GM19468 (cell line): ENCODE results near the gene CHCHD6.

Source experiments
- ATAC-seq: cut with Tn5 transposase; IDR thresholded peaks from one replicate; pipeline ENCODE4 v1.9.1; 2021; ENCODE audit warnings: mild to moderate bottlenecking, moderate library complexity, moderate number of reproducible peaks; ENCODE audit not compliant: unreplicated experiment; ENCODE audit errors: extremely low read depth

CHCHD6 gene

DNA sequence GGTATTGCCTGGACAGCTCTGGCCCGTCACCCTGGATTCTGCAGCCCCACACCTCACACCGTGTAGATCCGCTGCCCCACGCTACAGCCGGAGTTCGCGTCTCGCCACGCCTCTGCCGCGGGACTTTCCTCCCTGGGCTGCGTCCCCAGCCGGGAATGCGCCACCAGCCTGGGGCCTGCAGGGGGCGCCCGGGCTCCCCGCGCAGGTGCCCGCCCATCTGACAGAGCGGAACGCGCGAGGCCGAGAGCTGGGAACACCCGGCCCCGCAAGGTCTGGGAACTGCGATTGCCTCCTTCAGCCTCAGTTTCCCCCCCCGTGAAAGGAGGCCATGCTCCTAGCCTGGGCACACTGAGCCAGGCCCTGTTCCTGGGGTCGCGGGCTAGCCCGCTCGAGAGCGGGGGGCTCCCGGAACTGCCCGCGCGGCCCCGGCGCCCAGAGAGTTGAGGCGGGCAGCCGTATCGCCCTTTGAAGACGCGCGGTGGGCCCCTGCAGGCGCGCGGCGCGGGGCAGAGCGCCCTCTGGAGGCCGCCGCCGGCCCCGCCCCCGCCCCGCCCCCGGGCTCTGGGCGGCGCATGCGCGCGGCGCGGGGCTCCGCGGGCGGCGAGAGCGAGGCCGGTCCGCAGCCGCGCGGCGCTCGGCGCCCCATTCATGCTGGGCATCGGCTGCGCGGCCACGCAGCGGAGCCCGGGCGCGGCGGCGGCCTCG is 278.6 kb downstream of the CHCHD6 start, which contains the start of gene PLXNA1:
Gene PLXNA1 (plus strand): TSS at position 645 of the 705 bp plus-strand sequence. CDS start 5,479 bp downstream, outside the sequence.
- ATAC-seq = peak; percentile 24

DNA sequence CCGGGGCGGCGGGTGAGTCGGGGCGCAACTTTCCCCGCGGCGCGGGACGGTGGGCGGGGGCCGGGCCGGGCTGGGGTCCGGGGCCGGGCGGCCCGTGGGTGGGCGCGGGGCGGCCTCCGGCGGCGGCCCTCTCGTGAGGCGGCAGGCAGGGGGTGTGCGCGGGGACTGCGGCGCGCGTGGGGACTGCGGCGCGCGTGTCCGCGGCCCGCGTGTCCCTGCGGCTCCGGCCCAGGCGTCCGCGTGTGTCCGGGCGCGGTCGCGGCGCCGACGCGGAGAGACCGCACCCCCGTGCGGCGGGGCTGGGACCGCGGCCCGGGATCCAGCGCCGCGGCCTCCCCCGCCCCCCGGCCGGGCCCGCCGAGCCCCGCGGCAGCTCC is 279.2 kb downstream of the CHCHD6 start:
- no peak for ATAC-seq

DNA sequence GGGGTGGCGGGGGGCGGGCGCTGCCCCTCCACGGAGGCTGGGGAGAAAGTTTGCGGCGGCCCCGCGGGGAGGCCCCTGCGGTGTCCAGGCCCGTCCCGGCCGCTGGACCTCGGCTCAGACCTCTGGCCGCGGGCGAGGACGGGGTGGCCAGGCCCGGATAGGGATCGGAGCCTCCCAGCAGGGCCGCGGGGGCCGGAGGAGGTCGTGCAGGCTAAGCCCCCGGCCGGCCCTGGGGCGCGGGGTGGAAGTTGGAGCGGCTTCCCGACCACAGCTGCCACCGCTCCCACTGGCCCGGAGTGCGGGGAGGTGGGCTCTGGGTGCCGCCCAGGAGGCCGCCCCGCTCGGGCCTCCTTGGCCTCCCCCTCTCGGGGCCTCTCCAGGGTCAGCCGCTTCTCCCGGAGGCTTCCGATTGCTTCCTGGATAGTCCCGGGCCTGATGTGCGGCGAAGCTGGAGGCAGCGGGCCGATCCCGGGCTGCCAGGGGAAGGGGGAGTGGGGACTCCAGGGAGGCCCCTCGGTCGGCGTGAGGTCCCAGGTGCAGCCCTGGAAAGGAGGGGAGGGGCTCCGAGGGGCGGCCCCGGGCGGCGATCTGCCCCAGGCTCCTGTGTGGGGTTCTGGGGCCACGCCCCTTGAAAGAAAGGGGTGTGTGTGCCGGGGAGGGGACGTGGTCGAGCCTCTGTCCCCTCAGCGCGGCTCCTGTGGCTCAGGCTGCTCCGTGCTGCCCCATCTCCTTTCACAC is 279.8 kb downstream of the CHCHD6 start:
- no peak for ATAC-seq

DNA sequence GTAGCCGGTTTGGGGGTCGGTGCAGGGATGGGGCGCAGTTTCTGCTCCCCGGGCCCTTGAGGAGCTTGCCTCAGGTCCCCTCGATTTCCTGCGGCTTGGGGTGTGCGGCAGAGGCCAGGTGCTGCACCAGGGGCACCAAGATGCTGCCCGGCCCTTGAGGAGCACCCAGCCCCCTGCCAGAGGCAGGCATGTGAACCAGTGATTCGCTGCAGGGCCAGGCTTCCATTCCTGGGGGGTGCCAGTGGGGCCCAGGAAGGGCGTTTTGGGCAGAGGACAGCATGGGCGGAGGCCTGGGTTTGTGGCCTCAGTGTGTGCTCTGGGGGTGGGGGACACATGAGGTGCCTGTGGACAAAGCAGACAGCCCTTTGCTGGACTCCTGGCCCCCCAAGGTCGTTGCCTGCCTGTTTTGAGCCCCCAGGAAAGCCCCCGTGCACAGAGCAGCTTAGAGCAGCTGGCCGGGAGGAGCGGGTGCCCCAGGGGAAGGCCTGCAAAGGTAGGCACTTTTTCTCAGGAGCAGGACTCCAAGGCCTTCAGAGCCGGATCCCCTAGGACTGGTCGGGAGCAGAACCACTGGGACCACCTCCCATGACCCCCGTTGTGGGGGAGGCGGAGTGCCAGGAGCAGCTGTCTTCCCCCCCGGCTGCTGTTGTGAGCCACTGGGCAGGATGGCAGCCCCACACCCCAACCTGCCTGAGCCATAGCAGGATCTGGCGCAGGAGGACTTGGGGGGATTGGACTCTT is 280.5 kb downstream of the CHCHD6 start:
- no peak for ATAC-seq

DNA sequence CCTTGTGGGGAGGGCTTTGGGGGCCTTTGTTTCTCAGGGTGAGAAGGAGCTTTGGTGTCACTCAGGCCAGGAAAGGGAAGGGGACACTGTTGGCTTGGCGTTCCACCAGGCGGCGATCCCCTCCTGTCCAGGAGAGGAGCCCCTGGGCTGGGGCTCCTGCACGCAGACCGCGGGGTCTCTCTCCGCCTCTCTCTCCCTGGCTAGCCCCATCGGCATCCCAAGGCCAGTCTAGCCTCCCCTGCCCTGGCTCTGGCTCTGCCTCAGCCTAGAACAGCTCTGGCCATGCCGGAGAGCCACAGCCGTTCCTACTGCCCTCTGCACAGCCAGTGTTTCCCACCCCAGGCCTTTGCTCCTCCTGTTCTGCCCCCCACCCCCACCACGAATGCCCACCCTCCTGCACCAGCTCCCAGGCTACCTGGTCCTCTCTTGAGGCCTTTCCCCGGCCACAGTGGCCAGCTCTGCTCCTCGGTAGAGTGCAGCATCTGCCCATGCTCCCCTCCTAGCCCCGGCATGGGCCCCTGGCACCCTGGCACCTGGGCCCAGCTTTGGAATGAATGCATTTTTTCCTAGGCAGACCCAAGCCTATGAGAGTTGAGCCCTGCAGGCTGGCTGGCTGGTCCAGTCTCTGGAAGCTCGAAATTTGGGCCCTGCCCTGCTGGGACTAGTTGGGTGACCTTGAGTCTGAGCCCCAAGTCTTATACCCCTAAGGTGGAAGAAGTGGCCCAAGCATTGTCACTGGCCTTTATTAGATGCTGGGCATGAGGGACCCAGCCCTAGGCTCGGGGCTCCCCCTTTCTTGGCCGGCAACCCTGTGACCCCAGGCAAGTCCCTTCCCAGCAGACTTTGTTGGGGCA is 281.3 kb downstream of the CHCHD6 start:
- ATAC-seq = no peak

DNA sequence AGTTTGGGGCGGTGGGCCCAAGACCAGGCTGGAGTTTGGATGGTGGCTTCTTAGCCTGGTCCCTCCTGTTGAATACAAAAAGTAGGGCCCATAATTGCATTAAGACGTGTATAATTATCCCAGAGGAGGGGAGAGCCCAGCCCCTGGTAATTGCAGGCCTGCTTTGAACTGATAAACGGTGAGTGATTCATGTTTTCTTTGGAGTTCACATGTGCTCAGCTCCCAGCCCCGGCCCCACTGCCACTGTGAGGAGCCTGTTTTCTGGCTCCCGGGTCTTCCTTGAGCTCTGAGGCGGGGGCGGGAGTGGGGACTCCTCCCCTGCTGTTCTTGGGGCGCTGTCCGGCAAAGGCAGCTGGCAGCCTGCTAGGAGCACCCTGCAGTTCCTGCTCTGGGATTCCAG is 282.0 kb downstream of the CHCHD6 start:
- ATAC-seq = no peak

DNA sequence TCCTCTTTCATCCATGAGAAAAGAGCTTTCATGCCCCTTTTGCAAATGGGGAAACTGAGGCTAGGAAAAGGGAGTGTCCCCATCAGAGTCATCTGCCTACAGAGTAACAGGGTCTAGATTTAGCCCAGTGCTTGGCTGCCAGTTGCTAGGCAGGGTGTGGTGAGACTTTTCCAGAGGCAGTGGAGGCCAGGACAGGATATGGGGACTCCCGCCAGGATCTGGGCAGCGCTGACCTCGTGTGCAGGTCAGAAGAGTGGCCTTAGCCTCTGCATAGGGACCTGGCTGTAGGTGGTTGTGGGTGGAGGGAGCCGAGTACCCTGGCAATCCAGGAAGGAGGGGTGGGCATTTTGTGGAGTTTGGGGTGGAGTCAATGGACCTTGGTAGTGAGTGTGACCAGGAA is 283.1 kb downstream of the CHCHD6 start:
- ATAC-seq = no peak

DNA sequence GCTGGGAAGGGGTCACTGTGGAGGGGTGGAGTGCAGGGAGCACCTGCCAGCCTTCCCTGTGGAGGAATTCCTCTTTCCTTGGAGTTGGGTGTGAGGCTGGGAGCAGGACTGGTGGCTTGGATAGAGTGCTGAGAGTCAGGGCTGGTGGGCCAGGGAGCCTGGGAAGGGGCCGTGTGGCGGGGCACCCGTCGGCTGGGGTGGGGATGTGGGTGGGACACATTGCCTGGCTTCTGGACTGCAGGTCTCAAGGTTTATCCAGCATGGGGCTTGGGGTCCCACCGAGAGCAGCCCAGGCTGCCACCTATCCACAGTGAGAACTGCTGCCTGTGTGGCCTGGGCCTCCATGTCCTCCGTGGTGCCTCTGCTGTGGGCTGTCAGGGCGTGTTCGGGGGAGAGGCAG is 283.6 kb downstream of the CHCHD6 start:
- no peak for ATAC-seq

DNA sequence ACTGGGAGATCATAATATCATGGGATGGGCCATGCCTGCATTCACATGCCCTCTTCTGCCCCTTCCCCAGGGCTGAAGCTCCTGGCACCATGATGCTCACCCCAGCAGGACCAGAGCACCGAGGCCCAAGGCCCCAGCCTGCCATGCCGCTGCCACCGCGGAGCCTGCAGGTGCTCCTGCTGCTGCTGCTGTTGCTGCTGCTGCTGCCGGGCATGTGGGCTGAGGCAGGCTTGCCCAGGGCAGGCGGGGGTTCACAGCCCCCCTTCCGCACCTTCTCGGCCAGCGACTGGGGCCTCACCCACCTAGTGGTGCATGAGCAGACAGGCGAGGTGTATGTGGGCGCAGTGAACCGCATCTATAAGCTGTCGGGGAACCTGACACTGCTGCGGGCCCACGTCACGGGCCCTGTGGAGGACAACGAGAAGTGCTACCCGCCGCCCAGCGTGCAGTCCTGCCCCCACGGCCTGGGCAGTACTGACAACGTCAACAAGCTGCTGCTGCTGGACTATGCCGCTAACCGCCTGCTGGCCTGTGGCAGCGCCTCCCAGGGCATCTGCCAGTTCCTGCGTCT is 284.5 kb downstream of the CHCHD6 start:
- ATAC-seq = no peak

DNA sequence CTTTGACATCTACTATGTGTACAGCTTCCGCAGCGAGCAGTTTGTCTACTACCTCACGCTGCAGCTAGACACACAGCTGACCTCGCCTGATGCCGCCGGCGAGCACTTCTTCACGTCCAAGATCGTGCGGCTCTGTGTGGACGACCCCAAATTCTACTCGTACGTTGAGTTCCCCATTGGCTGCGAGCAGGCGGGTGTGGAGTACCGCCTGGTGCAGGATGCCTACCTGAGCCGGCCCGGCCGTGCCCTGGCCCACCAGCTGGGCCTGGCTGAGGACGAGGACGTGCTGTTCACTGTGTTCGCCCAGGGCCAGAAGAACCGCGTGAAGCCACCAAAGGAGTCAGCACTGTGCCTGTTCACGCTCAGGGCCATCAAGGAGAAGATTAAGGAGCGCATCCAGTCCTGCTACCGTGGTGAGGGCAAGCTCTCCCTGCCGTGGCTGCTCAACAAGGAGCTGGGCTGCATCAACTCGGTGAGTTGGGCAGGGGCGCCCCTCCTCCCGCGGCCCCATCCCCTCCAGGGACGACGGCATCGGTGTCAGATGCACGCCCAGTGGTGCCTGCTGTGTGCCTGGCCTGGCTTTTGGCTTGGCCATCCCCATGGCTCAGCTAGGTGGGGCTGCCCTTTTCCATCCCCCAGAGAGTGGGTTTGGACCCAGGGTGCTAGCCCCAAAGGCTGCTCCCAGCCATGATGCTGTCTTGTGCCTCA is 285.4 kb downstream of the CHCHD6 start:
- ATAC-seq = no peak

DNA sequence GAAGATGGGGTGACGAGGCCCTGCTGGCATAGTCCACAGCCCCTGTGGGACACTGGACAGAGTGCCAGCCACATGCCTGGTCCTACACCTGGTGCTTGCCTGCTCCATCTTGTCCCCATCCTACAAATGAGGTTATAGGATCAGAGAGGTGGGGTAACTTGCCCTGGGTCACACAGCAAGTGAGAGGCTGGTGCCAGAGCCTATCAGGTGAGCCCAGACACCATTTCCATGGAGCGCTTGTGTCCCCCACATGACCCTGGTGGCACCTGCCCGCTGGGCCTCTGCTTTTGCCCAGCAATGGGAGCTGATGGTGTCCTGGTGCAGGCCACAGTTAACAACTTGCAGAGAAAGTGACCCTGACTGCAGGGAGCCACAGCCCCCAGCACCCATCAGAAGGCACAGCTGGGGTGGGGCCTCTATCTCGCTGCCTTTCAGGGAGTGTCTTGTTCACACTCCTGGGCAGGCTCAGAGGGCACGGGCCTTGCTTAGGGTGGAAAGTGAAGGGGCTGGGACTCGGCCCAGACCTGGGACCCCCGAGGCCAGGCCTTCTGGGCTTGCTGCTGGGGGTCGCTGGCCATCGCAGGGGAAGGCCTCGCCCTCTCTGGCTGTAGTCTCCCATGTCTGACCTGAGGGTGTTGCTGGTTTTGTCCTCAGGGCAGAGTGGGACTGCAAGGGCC is 286.1 kb downstream of the CHCHD6 start:
- ATAC-seq = no peak

DNA sequence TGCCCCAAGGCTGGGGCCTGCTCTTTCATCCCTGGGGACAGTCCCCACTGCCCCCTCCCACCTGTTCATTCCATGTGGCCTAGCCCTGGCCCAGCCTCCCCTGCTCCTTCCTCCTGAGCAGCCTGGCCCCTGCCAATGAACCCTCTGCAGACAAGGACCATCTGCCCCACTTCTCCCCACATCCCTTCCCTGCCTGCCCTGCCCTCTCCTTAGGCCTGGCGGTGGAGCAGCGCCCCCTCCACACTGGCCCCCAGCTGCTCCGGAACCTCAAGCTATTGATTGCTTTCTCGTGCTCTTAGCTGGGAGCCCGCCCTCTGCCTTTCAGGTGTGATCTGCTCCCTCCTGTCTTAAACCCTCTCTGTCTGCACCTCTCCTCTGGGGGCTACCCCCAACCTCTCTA is 286.9 kb downstream of the CHCHD6 start:
- no peak for ATAC-seq

DNA sequence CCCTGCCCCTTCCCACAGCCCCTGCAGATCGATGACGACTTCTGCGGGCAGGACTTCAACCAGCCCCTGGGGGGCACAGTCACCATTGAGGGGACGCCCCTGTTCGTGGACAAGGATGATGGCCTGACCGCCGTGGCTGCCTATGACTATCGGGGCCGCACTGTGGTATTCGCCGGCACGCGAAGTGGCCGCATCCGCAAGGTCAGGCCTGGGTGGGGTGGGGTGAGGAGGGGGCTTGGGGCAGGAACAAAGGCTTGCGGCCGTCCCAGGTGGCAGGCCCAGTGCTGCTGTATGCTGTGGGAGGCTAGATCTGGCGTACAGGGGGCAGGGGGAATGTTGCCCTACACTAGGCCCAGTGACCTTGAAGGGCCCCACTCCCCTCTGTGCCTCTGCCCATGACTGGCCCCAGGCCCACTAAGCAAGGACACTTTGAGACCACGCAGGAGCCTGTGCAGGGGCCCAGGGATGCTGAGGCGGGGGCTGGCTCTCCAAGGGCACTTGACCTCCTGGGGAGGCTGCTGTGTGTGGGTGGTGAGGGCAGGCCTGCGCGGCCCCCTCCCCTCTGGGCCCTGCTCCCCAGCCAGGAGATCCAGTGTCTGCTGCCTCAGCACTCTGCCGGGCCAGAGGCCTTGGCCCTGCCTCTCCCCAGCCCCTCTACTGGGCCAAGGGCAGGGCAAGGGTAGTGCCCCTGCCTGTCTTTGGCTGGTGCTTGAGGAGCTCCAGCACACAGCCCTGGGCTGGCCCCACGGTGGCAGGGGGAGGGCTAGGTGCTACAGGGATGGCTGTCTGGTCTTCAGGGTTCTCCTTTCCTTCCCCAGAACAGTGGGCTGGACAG is 287.5 kb downstream of the CHCHD6 start:
- ATAC-seq = no peak

DNA sequence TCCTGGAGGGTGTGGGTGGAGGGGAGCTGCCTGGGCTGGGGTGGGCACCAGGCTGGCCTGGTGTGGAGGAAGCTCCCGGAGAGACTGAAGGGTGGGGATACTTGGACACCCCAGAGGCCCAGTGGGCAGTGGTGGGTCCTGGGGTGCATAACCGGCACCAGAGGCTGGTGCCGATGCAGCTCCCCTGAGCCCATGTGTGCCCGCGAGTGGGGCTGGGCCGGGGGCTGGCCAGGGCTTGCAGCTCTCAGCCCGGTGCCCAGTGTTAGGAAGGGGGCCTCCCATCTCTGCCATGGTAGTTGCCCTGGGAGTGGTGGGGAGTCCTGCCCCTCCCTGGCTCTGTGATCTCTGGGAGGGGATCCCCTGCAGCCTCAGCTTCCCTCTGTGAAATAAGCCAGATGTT is 288.2 kb downstream of the CHCHD6 start:
- no peak for ATAC-seq

DNA sequence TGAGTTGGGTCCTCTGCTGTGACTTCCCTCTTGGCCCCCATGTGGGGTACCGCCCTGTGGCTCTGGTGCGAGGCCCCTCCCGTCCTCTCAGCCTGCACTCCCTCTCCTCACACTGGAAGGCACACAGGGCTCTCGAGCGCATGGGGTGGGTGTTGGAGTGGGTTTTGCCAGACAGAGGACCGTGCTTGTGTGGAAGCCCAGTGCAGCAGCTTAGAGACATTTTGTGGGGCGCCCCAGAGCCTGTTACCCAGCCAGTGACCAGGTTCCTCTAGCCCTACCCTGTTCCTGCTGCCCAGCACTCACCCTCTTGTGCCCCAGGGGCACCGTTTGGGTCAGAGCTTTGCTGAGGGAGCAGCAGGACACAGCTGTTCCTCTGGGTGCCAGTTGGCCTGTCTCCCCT is 288.7 kb downstream of the CHCHD6 start:
- ATAC-seq = no peak

DNA sequence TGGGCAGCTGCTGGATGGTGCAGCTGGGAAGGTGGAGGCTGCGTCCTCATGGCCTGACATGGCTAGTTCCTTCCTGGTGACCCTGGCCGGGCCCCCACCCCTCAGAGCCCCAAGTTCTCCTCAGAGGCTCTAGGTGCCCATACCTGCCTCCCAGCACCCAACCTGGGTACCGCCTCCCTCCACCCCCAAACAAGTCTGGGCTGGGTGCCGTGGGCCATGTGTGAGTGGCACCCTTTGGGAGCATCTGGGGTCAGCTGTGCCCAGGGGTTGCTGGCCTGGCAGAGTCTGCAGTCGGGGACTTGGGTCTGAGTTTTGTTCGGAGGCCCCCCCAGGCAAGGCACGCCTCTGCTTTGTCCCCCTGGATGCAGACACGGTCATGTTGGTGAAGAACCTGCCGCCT is 289.4 kb downstream of the CHCHD6 start:
- ATAC-seq = no peak

DNA sequence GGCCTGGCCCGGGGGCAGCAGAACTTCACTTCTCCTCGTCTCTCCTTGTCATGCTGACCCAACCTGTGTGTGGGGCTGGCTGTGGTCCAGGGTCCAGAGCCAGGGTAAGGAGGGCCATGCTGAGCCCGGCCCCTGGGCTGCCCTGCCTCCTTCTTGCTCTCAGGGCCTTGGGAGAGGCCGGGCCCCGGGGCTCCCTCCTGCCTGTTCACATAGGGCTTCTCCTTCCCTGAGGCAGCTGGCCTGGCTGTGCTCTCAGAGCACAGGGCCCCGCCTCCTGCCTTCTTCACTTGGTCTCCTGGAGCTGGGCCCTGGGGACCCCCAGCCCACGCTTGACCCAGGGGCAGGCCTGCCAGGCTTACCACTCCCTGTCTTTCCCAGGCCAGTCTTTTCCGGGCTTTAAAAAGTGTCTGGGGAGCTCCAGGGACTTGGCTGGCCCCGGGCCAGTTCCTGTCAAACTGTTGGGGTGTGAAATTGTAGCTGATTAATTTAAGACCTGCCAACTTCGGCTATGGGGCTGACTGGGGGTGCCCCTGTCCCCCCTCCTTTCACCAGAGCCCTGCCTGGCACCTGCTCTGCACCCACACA is 290.7 kb downstream of the CHCHD6 start:
- ATAC-seq = no peak
